ENCODE data around the gene JTB.

Gene JTB

DNA sequence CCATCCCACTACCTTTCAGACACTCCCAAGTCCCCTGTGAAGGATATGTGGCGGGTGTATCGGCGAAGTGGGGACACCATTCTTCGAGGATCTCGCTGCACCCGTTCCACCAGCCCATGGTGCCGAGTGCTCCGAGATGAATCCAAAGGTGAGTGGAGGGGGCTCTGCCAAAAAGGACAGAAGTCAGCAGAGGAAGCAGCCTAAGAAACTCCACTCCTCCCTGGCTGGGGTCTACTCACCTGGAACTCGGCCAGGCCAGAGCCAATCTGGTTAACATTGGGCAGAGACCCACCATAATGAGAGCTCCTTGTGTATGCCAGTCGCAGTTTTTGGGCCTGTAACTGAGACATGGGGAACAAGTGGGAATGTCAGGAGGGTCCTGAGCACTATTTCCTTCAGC lies 22.6 kb downstream of the JTB start:
- ATAC-seq (no peak), DNase-seq (no peak)

- no peak for ATAC-seq
- DNase-seq, result no peak
Measured at GRCh38 chr1:153953859-153954365, 23.6 kb downstream of the JTB start.

- ATAC-seq (no peak), DNase-seq (no peak)
Measured at GRCh38 chr1:153951801-153952200, 25.7 kb downstream of the JTB start.

DNA sequence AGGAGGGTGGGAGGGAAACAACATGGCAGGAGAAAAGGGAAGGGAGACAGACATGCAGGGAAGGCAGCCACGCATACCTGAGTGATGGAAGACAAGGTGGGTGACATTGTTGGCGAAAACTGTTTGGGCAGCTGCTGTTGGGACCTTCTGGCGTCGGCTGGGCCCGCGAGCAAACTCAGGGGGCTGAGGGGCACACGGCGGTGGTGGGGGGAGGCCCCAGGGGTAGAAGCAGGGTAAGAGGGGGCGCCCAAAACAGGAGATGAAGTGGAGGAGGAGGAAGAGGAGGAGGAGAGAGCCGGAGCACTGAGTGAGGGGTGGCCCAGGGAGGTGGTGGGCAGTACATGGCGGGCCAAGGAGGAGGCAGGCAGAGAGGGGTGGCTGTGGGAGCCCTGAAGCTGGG lies 26.3 kb downstream of the JTB start:
- DNase-seq (no peak), ATAC-seq (no peak)

DNA sequence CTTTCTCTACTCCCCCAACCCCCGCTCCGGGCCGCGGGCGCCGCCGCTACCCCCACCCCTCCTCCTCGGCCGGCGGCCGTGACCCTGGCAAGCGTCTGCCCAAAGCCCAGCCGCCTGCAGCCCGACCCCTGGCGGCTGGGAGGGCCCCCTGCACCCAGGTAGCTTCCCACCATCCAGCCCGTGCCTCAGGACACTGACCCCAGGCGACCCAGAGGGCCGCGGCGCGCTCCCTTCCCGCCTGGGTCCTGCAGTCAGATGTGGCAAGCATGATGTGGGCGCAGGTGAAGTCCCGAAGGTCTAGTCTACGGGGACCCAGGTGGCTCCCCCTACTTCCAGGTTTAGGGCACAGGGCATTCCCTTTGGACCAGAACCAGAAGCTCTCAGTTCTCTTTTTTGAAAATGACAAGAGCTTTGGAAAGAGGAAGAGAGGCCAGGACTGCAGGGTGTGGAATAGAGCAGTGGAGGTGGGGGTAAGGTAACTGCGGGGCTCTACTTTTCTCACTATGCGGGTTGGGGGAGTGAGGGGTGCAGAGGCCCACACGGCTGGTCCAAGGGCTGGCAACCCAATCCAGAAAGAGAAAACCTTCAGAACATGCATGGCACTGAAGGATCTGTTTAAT lies 30.7 kb downstream of the JTB start, which contains the start of gene DENND4B:
Gene DENND4B, minus strand, starts transcription at position 97 of the 620 bp plus-strand sequence. CDS start 2,344 bp downstream, outside the sequence.
- peak; percentile 73 for ATAC-seq
- peak; percentile 85 for DNase-seq

GRCh38 chr1:153945795-153946621 lies 31.5 kb downstream of the JTB start:
- peak; percentile 71 for ATAC-seq
- DNase-seq, result peak; percentile 80

- peak; percentile 84 for DNase-seq
- peak; percentile 65 for ATAC-seq
Measured at GRCh38 chr1:153945131-153945794, 32.2 kb downstream of the JTB start.

DNA sequence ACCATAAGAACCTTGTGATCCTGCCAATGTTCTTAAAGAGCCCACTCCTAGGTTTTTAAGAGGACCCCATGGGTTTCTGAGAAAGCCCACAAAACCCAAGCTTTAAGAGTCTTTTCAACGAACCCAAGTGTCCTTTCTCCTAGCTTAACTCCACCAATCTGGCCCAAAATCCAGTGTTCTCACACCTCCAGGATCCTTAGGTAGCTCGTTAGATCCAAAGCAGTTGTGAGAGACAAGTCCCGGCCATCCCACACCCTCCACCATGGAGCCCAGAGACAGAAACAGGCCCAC lies 32.7 kb downstream of the JTB start:
- ATAC-seq (no peak), DNase-seq (no peak)

DNA sequence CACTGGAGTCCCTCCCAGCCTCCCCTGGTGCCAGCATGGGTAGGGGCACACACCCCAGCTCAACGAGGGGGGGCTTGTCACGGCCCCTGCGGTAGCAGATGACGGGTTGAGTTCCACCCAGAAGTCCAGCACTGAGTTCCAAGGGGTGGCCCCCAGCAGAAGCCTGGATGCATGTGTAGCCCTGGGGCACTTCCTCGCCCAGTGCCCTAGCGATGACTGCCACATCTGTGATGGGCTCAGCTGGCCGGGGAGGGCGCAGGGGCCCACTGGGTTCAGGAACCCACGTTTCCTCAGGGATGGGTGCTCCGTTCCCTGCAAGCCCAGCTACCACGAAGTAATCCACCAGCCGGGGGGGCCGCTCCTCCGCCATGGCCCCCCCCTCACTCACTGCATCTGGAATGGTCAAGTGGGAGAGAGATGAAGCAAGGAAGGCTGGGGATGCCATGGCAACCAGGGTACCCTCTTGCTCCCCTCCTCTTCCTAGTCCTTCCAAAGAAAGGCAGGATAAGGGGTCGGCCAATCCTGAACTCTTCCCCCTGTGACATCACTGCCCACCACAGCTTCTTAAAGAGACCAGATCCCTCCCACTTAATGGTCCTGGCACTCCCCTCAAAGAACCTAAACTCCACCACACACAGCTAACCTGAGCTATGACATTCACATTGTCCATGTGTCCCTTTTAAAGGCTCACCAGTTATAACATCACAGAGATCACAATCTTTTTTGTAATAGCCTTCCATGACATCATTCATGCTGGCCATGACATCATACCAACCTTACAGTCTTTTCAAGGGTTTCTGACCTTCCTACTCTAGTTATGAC lies 33.3 kb downstream of the JTB start:
- DNase-seq (no peak), ATAC-seq (no peak)

DNA sequence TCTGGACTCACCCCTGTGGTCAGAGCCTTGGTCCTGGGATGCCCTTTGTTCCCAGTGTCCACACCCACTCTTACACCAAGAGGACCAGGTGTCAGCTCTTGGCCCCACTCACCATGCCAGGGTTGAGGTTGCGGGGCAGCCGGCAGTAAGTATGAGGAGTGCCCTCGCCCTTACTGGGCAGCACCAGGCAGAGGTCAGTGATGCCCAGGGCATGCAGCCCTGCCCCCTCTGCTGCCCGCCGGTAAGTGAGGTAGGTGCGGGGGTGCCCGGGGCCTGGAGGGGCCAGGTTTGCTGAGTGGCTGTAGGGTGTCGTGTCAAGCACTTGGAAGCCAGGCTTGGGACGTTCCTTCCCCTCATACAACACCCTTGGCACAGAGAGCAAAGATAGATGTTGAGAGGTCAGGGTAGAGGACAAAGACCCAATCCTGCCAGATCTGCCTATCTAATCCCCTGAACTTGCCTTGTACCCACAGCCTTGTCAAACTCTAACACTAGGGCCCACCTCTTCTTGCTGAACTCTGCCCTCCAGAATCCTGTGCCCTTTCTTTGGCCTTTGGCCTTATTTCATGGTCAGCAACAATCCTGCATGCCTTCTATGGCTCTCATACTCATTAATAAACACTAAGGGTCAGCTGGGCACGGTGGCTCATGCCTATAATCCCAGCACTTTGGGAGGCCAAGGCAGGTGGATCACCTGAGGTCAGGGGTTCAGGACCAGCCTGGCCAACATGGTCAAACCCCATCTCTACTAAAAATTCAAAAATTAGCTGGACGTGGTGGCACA lies 34.5 kb downstream of the JTB start:
- ATAC-seq (no peak), DNase-seq (no peak)

GRCh38 chr1:153941826-153942725 lies 35.4 kb downstream of the JTB start:
- DNase-seq, result no peak
- ATAC-seq, result no peak

- DNase-seq (no peak), ATAC-seq (no peak)
Measured at GRCh38 chr1:153940756-153941155, 36.7 kb downstream of the JTB start.

GRCh38 chr1:153939476-153939875 lies 38.0 kb downstream of the JTB start:
- ATAC-seq, result no peak
- DNase-seq, result no peak

- no peak for ATAC-seq
- DNase-seq, result no peak
Measured at GRCh38 chr1:153938996-153939395, 38.5 kb downstream of the JTB start.

DNA sequence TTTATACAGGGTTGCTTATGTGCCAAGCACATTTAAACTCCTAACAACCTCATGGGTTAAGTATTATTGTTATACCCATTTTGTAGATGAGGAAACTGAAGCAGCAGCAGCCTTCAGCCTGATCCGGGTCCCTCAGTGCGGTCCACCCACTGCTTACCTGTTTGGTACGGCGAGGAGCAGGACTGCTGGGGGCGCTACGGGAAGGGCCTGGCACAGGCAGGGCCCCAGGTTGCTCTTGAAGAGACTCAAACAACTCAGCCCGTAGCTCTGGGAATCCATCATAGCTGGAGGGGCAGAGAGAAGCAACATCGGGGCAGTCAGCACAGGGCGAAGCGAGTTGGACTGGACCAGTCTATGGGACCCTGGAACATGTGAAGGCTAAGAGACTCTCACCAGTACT lies 40.1 kb downstream of the JTB start:
- ATAC-seq, result no peak
- DNase-seq, result no peak

DNA sequence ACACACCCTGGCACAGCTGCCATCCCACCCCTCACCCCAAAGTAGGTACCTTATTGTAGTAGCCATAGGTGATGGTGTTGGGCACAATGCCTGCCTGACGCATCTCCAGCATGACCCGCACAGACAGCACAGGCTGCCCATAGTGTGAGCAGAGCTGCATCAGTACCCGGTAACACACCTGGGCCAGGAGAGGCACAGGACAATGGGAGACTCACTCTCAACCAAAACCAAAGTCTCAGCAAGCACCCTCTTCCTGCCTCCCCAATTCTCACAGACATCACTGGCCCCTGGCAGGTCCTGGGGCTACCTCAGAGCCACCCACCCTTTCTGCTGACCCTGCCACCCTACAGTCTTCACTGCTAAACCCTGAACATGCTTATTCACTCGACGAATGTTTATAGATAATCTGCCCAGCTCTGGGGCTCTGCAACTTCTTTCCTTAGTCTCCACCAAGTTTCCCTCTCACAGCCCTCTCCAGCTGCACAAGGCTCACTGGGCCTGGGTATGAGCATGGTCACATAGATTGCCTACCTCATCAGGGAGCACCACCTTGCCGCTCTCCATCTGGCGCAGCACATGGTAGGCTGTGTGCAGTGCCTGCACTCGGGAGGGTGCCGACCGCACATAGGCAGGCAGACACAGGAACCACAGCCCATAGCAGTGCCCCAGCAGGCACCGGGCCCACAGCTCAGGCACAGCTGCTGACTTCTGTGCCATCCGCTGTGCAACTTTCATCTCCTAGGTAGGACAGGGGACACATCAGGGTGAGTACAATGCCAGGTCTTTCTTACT lies 41.3 kb downstream of the JTB start:
- no peak for ATAC-seq
- DNase-seq, result no peak

DNA sequence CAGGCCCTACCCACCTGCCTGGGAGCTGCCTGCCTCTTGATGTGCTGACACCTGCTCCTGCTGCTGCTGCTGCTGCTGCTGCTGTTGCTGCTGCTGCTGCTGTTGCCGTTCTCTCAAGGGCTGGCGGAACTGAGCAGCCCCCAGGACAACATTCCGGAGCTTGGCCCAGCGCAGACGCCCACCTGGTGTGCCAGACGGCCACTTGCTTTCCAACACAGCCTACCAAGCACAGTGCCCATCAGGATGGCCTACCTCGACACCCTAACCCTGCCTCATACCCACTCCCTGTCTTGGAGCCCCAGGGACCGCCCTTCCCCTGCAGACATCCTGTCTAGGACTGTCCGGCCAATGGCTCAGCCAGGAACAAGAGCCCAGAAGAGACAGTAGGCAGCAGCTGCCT lies 42.7 kb downstream of the JTB start:
- DNase-seq (no peak), ATAC-seq (no peak)

- no peak for ATAC-seq
- no peak for DNase-seq
Measured at GRCh38 chr1:153933955-153934354, 43.5 kb downstream of the JTB start.

- ATAC-seq (no peak), DNase-seq (no peak)
Measured at GRCh38 chr1:153933430-153933829, 44.0 kb downstream of the JTB start.

Data from stimulated activated naive CD8-positive, alpha-beta T cell treated with anti-CD3 and anti-CD28 coated beads, Interleukin-15, Interleukin-2, amounts not matched to agents 100 U/mL and 50 U/mL, for 24 hours (primary cell).